ENCODE measurements around the gene PIGC.

GRCh38 chr1:172456344-172456769 lies 12.5 kb upstream of the PIGC start:
- no peak for TF ChIP-seq CTCF (IDR thresholded peaks at IDR 0.05)
- no peak for TF ChIP-seq POLR2A (IDR thresholded peaks at IDR 0.05)

Measured in uterus (tissue), 2 donors.